Dendritic cell treated with granulocyte-macrophage colony-stimulating factor and Interleukin-4, amounts not matched to agents 40 ng/mL and 50 ng/mL, for 4 days (primary cell): ENCODE measurements around the gene KRTAP1-5.
"Not testable (repeated sequence)": the region's sequence is repeated elsewhere in the genome, so short reads cannot be mapped to it uniquely, and the experiment has no call there.

Experiments used
- H3K27ac Mint-ChIP-seq: one replicate; pipeline ENCODE4 v1.8.0; 2022; ENCODE audit warnings: mild to moderate bottlenecking, mixed read lengths
- H3K27me3 Mint-ChIP-seq: one replicate; pipeline ENCODE4 v1.8.0; 2022; ENCODE audit warnings: mild to moderate bottlenecking, mixed read lengths
- H3K36me3 Mint-ChIP-seq: one replicate; pipeline ENCODE4 v1.8.0; 2022; ENCODE audit warnings: low read depth, mixed read lengths
- H3K4me1 Mint-ChIP-seq: one replicate; pipeline ENCODE4 v1.8.0; 2022; ENCODE audit warnings: low read depth, mixed read lengths
- H3K4me3 Mint-ChIP-seq: one replicate; pipeline ENCODE4 v1.8.0; 2022; ENCODE audit warnings: mild to moderate bottlenecking, moderate library complexity, mixed read lengths
- H3K9me3 Mint-ChIP-seq: one replicate; pipeline ENCODE4 v1.8.0; 2022; ENCODE audit warnings: mixed read lengths
- intact Hi-C: fragments of 100-400 bp; cut with micrococcal nuclease; formaldehyde crosslinking; loops from one replicate; pipeline ENCODE4 v1.15.0; 2022

The KRTAP1-5 gene

GRCh38 chr17:41026715-41027471, at the start of gene KRTAP1-5:
Gene KRTAP1-5 (minus strand): TSS chr17:41027208. CDS start chr17:41027155, 53 bp downstream.
- Mint-ChIP-seq H3K27me3 (peaks cover 8% of the 10 kb centered on the region), H3K27ac (no peak within 1 kb of the TSS), H3K9me3 (no peaks in the 10 kb centered on the region), H3K4me1 (no peaks in the 10 kb centered on the region), H3K4me3 (no peak within 1 kb of the TSS), H3K36me3 (no peaks in the 10 kb centered on the region)
- intact Hi-C loops: no loop called here

- peaks cover 3% of the 10 kb centered on the region for H3K27me3 Mint-ChIP-seq
- no peaks in the 10 kb centered on the region for H3K36me3 Mint-ChIP-seq
- H3K4me1 Mint-ChIP-seq: no peaks in the 10 kb centered on the region
- no peak overlapping the region for H3K27ac Mint-ChIP-seq
- intact Hi-C loops: no loop called here
- no peak overlapping the region for H3K4me3 Mint-ChIP-seq
- H3K9me3 Mint-ChIP-seq: peaks cover 12% of the 10 kb centered on the region
Observed at GRCh38 chr17:41076788-41077187, 49.8 kb upstream of the KRTAP1-5 start.

- Mint-ChIP-seq H3K4me1 (no peaks in the 10 kb centered on the region), H3K27ac (no peak overlapping the region), H3K36me3 (no peaks in the 10 kb centered on the region), H3K4me3 (no peak overlapping the region), H3K9me3 (peaks cover 12% of the 10 kb centered on the region), H3K27me3 (peaks cover 3% of the 10 kb centered on the region)
- intact Hi-C loops: no loop called here
Observed at GRCh38 chr17:41073676-41074075, 46.7 kb upstream of the KRTAP1-5 start.

GRCh38 chr17:41071606-41072360, 44.8 kb upstream of the KRTAP1-5 start:
- no peaks in the 10 kb centered on the region for H3K4me1 Mint-ChIP-seq
- intact Hi-C loops: no loop called here
- H3K9me3 Mint-ChIP-seq: peaks cover 7% of the 10 kb centered on the region
- H3K27ac Mint-ChIP-seq: no peak overlapping the region
- no peak overlapping the region for H3K4me3 Mint-ChIP-seq
- H3K36me3 Mint-ChIP-seq: no peaks in the 10 kb centered on the region
- peaks cover 3% of the 10 kb centered on the region for H3K27me3 Mint-ChIP-seq

- H3K4me3 Mint-ChIP-seq: no peak overlapping the region
- no peaks in the 10 kb centered on the region for H3K9me3 Mint-ChIP-seq
- H3K27ac Mint-ChIP-seq: no peak overlapping the region
- intact Hi-C loops: no loop called here
- H3K4me1 Mint-ChIP-seq: no peaks in the 10 kb centered on the region
- no peaks in the 10 kb centered on the region for H3K27me3 Mint-ChIP-seq
- H3K36me3 Mint-ChIP-seq: no peaks in the 10 kb centered on the region
Observed at GRCh38 chr17:41069031-41069430, 42.0 kb upstream of the KRTAP1-5 start.

GRCh38 chr17:41067281-41067680, 40.3 kb upstream of the KRTAP1-5 start:
- no peak overlapping the region for H3K4me3 Mint-ChIP-seq
- H3K4me1 Mint-ChIP-seq: no peaks in the 10 kb centered on the region
- intact Hi-C loops: no loop called here
- peaks cover 3% of the 10 kb centered on the region for H3K27me3 Mint-ChIP-seq
- no peaks in the 10 kb centered on the region for H3K36me3 Mint-ChIP-seq
- H3K9me3 Mint-ChIP-seq: no peaks in the 10 kb centered on the region
- H3K27ac Mint-ChIP-seq: no peak overlapping the region

GRCh38 chr17:41065829-41066624, 39.0 kb upstream of the KRTAP1-5 start, which contains the start of gene KRTAP2-4:
Gene KRTAP2-4 (minus strand): TSS chr17:41065879. CDS start chr17:41065845, 34 bp downstream.
- Mint-ChIP-seq H3K27ac (no peak within 1 kb of the TSS), H3K36me3 (no peaks in the 10 kb centered on the region), H3K9me3 (no peaks in the 10 kb centered on the region), H3K4me3 (no peak within 1 kb of the TSS), H3K27me3 (peaks cover 7% of the 10 kb centered on the region), H3K4me1 (no peaks in the 10 kb centered on the region)
- intact Hi-C loops: no loop called here

- intact Hi-C loops, H3K36me3 Mint-ChIP-seq, H3K27ac Mint-ChIP-seq, H3K4me1 Mint-ChIP-seq, H3K9me3 Mint-ChIP-seq, H3K4me3 Mint-ChIP-seq: not testable (repeated sequence)
- peaks cover 14% of the 10 kb centered on the region for H3K27me3 Mint-ChIP-seq
Observed at GRCh38 chr17:41065016-41065689, 38.1 kb upstream of the KRTAP1-5 start.

- Mint-ChIP-seq H3K27ac (no peak overlapping the region), H3K4me1 (no peaks in the 10 kb centered on the region), H3K27me3 (peaks cover 21% of the 10 kb centered on the region), H3K4me3 (no peak overlapping the region), H3K9me3 (no peaks in the 10 kb centered on the region), H3K36me3 (no peaks in the 10 kb centered on the region)
- intact Hi-C loops: no loop called here
Observed at GRCh38 chr17:41064301-41064700, 37.3 kb upstream of the KRTAP1-5 start.

GRCh38 chr17:41063449-41063848, 36.4 kb upstream of the KRTAP1-5 start:
- Mint-ChIP-seq H3K36me3 (no peaks in the 10 kb centered on the region), H3K4me1 (no peaks in the 10 kb centered on the region), H3K9me3 (no peaks in the 10 kb centered on the region), H3K4me3 (no peak overlapping the region), H3K27me3 (peaks cover 27% of the 10 kb centered on the region), H3K27ac (no peak overlapping the region)
- intact Hi-C loops: no loop called here

GRCh38 chr17:41061964-41062363, 35.0 kb upstream of the KRTAP1-5 start:
- Mint-ChIP-seq H3K4me1 (no peaks in the 10 kb centered on the region), H3K27me3 (peaks cover 31% of the 10 kb centered on the region), H3K27ac (no peak overlapping the region), H3K9me3 (no peaks in the 10 kb centered on the region), H3K4me3 (no peak overlapping the region), H3K36me3 (no peaks in the 10 kb centered on the region)
- intact Hi-C loops: no loop called here

GRCh38 chr17:41060052-41060604, 33.1 kb upstream of the KRTAP1-5 start, which contains the start of gene KRTAP2-3:
Gene KRTAP2-3 (minus strand): TSS chr17:41060114. CDS start chr17:41060050, 64 bp downstream.
- no peak within 1 kb of the TSS for H3K4me3 Mint-ChIP-seq
- no peak within 1 kb of the TSS for H3K27ac Mint-ChIP-seq
- H3K9me3 Mint-ChIP-seq: no peaks in the 10 kb centered on the region
- intact Hi-C loops: no loop called here
- no peaks in the 10 kb centered on the region for H3K36me3 Mint-ChIP-seq
- H3K4me1 Mint-ChIP-seq: no peaks in the 10 kb centered on the region
- peaks cover 33% of the 10 kb centered on the region for H3K27me3 Mint-ChIP-seq

GRCh38 chr17:41059276-41060051, 32.5 kb upstream of the KRTAP1-5 start:
- intact Hi-C loops, H3K9me3 Mint-ChIP-seq, H3K4me3 Mint-ChIP-seq, H3K4me1 Mint-ChIP-seq, H3K36me3 Mint-ChIP-seq, H3K27ac Mint-ChIP-seq: not testable (repeated sequence)
- H3K27me3 Mint-ChIP-seq: peaks cover 33% of the 10 kb centered on the region
